SK-N-SH (cell line): ENCODE data around the gene XRN1. TPM values are rescaled to one million over a fixed set of nuclear protein-coding genes. Genes with fewer than 3 reads are reported as not detected.

ENCODE experiments used
- CTCF ChIA-PET: fragments of 300-600, 350-600 bp; formaldehyde crosslinking; extraction: SDS; loops from one replicate; lab custom pipeline; 2021; lab: Yijun Ruan, JAX
- POLR2A ChIA-PET: fragments of 350-600 bp; sonication (Branson Sonifier 250); formaldehyde crosslinking; extraction: SDS; loops from one replicate; lab custom pipeline; 2020; ENCODE audit warnings: antibody characterized with exemption, inconsistent platforms; lab: Yijun Ruan, JAX
- DNase-seq: peaks from one replicate; pipeline ENCODE4 v3.0.0; 2012
- H2AFZ ChIP-seq: fragments of 200-600 bp; sonication (generic); 2 replicates; pipeline ENCODE4 v1.8.1; 2016; ENCODE audit warnings: antibody characterized with exemption, mild to moderate bottlenecking, low read depth
- H3F3A ChIP-seq: fragments of 200-600 bp; sonication (generic); replicated peaks from 2 replicates; pipeline ENCODE3; 2016; ENCODE audit warnings: antibody characterized with exemption, mild to moderate bottlenecking; ENCODE audit not compliant: insufficient read depth
- H3K27ac ChIP-seq, 2 experiments: fragments of 200-500 bp in 1 of 2; fragments of 200-600 bp in 1 of 2; sonication (Bioruptor generic) in 1 of 2; sonication (generic), shearing (Covaris generic) in 1 of 2; 2 replicates each; pipeline versions ENCODE4 v1.5.1 to v1.6.1; 2014 to 2016; ENCODE audit warnings: low read depth in 2 of 2, inconsistent platforms in 1 of 2, low read length in 1 of 2, mild to moderate bottlenecking in 1 of 2, mixed read lengths in 1 of 2
- H3K27me3 ChIP-seq: fragments of 200-600 bp; sonication (generic), shearing (Covaris generic); 2 replicates; pipeline ENCODE4 v1.6.1; 2016; ENCODE audit warnings: mixed run types; ENCODE audit not compliant: insufficient read depth
- H3K36me3 ChIP-seq, 2 experiments: fragments of 200-500 bp in 1 of 2; fragments of 200-600 bp in 1 of 2; sonication (Bioruptor generic) in 1 of 2; sonication (generic) in 1 of 2; replicated peaks in 1 of 2; 2 replicates each; pipeline versions ENCODE3 to v1.5.1; 2014 to 2016; ENCODE audit warnings: low read length in 1 of 2, mild to moderate bottlenecking in 1 of 2; ENCODE audit not compliant: insufficient read depth in 2 of 2, control insufficient read depth in 1 of 2
- H3K4me1 ChIP-seq, 2 experiments: fragments of 200-500 bp in 1 of 2; fragments of 200-600 bp in 1 of 2; sonication (Bioruptor generic) in 1 of 2; sonication (generic), shearing (Covaris generic) in 1 of 2; 2 replicates each; pipeline versions ENCODE4 v1.5.1 to v1.6.1; 2014 to 2016; ENCODE audit warnings: low read depth in 1 of 2, low read length in 1 of 2, mixed run types in 1 of 2; ENCODE audit not compliant: insufficient read depth in 2 of 2, control insufficient read depth in 1 of 2
- H3K4me2 ChIP-seq: fragments of 200-600 bp; sonication (generic), shearing (Covaris generic); 2 replicates; pipeline ENCODE4 v1.6.1; 2017; ENCODE audit warnings: mixed run types
- H3K4me3 ChIP-seq, 2 experiments: fragments of 200-500 bp in 1 of 2; fragments of 200-600 bp in 1 of 2; sonication (Bioruptor generic) in 1 of 2; sonication (generic), shearing (Covaris generic) in 1 of 2; 2 replicates each; pipeline versions ENCODE4 v1.5.1 to v1.8.1; 2014 to 2016; ENCODE audit warnings: low read depth in 2 of 2, inconsistent platforms in 1 of 2, low read length in 1 of 2, mild to moderate bottlenecking in 1 of 2, mixed read lengths in 1 of 2, moderate library complexity in 1 of 2
- H3K79me2 ChIP-seq: fragments of 200-600 bp; sonication (generic); 2 replicates; pipeline ENCODE4 v1.8.1; 2017; ENCODE audit warnings: mild to moderate bottlenecking; ENCODE audit not compliant: insufficient read depth
- H3K9ac ChIP-seq: fragments of 200-600 bp; sonication (generic); 2 replicates; pipeline ENCODE4 v1.6.1; 2017; ENCODE audit warnings: mixed run types
- H3K9me2 ChIP-seq: fragments of 200-600 bp; sonication (generic); 2 replicates; pipeline ENCODE4 v1.6.1; 2017; ENCODE audit warnings: mixed run types
- H3K9me3 ChIP-seq: fragments of 200-600 bp; sonication (generic); 2 replicates; pipeline ENCODE4 v1.6.1; 2017; ENCODE audit warnings: mixed run types, mild to moderate bottlenecking, moderate library complexity
- H4K20me1 ChIP-seq: fragments of 200-600 bp; sonication (generic); 2 replicates; pipeline ENCODE4 v1.6.1; 2017; ENCODE audit warnings: mild to moderate bottlenecking, mixed run types; ENCODE audit not compliant: insufficient read depth
- CHD2 ChIP-seq: fragments of 150-350 bp; IDR thresholded peaks from 2 replicates; pipeline ENCODE4 v1.6.1; 2018; ENCODE audit warnings: low read length; ENCODE audit not compliant: partially characterized antibody
- CTCF ChIP-seq: fragments of 200-600 bp; sonication (generic); IDR thresholded peaks from 2 replicates; pipeline ENCODE4 v1.6.1; 2017; ENCODE audit warnings: antibody characterized with exemption, mild to moderate bottlenecking, moderate library complexity
- EZH2phosphoT487 ChIP-seq: fragments of 200-600 bp; sonication (generic); IDR thresholded peaks from 2 replicates; pipeline ENCODE4 v1.6.1; 2017; ENCODE audit warnings: low read depth, mixed run types, mild to moderate bottlenecking, antibody characterized with exemption, moderate library complexity, borderline replicate concordance
- FOSL2 ChIP-seq: IDR thresholded peaks from 2 replicates; pipeline ENCODE4 v1.4.0; 2012; ENCODE audit warnings: low read depth, mild to moderate bottlenecking, moderate library complexity, borderline replicate concordance
- GABPA ChIP-seq: IDR thresholded peaks from 2 replicates; pipeline ENCODE4 v1.4.0; 2012; ENCODE audit warnings: low read depth, mild to moderate bottlenecking
- JUND ChIP-seq: IDR thresholded peaks from 2 replicates; pipeline ENCODE4 v1.4.0; 2012
- MEF2A ChIP-seq: IDR thresholded peaks from 2 replicates; pipeline ENCODE4 v1.4.0; 2012; ENCODE audit warnings: low read depth, borderline replicate concordance
- NFIC ChIP-seq: IDR thresholded peaks from 2 replicates; pipeline ENCODE4 v1.4.0; 2012; ENCODE audit warnings: borderline replicate concordance
- PBX3 ChIP-seq: IDR thresholded peaks from 2 replicates; pipeline ENCODE4; 2012
- POLR2AphosphoS5 ChIP-seq: IDR thresholded peaks from 2 replicates; pipeline ENCODE4 v1.6.1; 2012; ENCODE audit warnings: low read depth, low read length
- RCOR1 ChIP-seq: fragments of 150-350 bp; IDR thresholded peaks from 2 replicates; pipeline ENCODE4 v1.6.1; 2017; ENCODE audit warnings: antibody characterized with exemption, low read length
- RFX5 ChIP-seq: IDR thresholded peaks from 2 replicates; pipeline ENCODE4 v1.6.1; 2012; ENCODE audit warnings: mild to moderate bottlenecking, improper control_type of control experiment, low read length
- RXRA ChIP-seq: IDR thresholded peaks from 2 replicates; pipeline ENCODE4 v1.4.0; 2012; ENCODE audit warnings: low read depth, mild to moderate bottlenecking, borderline replicate concordance
- SMC3 ChIP-seq: IDR thresholded peaks from 2 replicates; pipeline ENCODE4 v1.6.1; 2012; ENCODE audit warnings: low read depth, low read length, improper control_type of control experiment
- TAF1 ChIP-seq: IDR thresholded peaks from 2 replicates; pipeline ENCODE4 v1.6.1; 2012; ENCODE audit warnings: low read depth, mild to moderate bottlenecking, low read length, moderate library complexity, borderline replicate concordance
- WGBS: methylation state at CpG from one replicate; pipeline ENCODE4 v1.1.6; 2017; ENCODE audit warnings: low lambda C conversion rate; 5-methylcytosine and 5-hydroxymethylcytosine counted together
- polyA plus RNA-seq, 3 experiments: library from polyadenylated mRNA; depleted of rRNA; stranded (reverse); fragments of >200 nt; gene quantifications; 2 replicates each; pipeline ENCODE4 v1.2.3, GENCODE V29; 2012
- TF ChIP-seq, protein P1 (sequence below): fragments of 150-350 bp; IDR thresholded peaks from 2 replicates; pipeline ENCODE4 v1.6.1; 2016; ENCODE audit warnings: mild to moderate bottlenecking, low read depth, low read length
- TF ChIP-seq, protein P2 (sequence below): IDR thresholded peaks from 2 replicates; pipeline ENCODE4 v1.4.0; 2012; ENCODE audit warnings: low read depth, borderline replicate concordance
- TF ChIP-seq, protein P3 (sequence below): IDR thresholded peaks from 2 replicates; pipeline ENCODE4 v1.6.1; 2012; ENCODE audit warnings: mild to moderate bottlenecking, low read depth, low read length, moderate library complexity

Gene XRN1
- polyA plus RNA-seq, 1 of the 3 experiments (the other 2 are of a cell fraction): 2.7 TPM

DNA sequence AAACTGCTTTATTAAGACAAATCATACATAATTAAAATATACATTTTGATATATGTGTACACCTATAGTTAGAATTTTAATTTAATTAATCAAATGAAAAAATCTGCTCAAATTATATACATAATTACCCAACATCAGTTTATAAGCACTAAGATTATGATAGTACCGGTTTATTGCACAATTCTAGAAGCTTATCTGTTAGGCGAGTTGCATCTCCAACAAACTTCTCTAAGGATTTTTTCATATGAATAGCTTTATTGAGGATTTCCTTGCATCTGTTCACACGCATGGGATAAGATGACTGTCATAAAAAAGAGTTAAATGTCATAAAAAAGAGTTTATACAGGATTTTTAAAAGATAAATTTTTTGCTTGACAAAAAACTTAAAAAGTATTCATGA, 19.9 kb upstream of the XRN1 start:
- ChIA-PET CTCF (no interaction called here), POLR2A (no interaction called here)
- Histone ChIP-seq H3K4me2 (no peak overlapping the region), H3K4me3 (no peak overlapping the region), H3K9ac (no peak overlapping the region), H3K36me3 (peaks cover 6 to 47% of the 10 kb centered on the region in 2 experiments), H2AFZ (no peak overlapping the region), H3K27me3 (no peaks in the 10 kb centered on the region), H3K9me3 (no peaks in the 10 kb centered on the region), H3K4me1 (no peaks in the 10 kb centered on the region), H3K9me2 (no peaks in the 10 kb centered on the region), H3F3A (no peaks in the 10 kb centered on the region), H4K20me1 (no peaks in the 10 kb centered on the region), H3K27ac (no peak overlapping the region), H3K79me2 (no peaks in the 10 kb centered on the region)
- DNase-seq: no peak
- no peak for TF ChIP-seq RFX5
- no peak for TF ChIP-seq POLR2AphosphoS5
- no peak for TF ChIP-seq PBX3
- no peak for TF ChIP-seq EZH2phosphoT487
- no peak for TF ChIP-seq FOSL2
- no peak for TF ChIP-seq NFIC
- no peak for TF ChIP-seq JUND
- TF ChIP-seq RXRA: no peak
- no peak for TF ChIP-seq CTCF
- no peak for TF ChIP-seq GABPA
- no peak for TF ChIP-seq SMC3
- TF ChIP-seq TAF1: no peak
- no peak for TF ChIP-seq MEF2A
- TF ChIP-seq, protein P1, sequence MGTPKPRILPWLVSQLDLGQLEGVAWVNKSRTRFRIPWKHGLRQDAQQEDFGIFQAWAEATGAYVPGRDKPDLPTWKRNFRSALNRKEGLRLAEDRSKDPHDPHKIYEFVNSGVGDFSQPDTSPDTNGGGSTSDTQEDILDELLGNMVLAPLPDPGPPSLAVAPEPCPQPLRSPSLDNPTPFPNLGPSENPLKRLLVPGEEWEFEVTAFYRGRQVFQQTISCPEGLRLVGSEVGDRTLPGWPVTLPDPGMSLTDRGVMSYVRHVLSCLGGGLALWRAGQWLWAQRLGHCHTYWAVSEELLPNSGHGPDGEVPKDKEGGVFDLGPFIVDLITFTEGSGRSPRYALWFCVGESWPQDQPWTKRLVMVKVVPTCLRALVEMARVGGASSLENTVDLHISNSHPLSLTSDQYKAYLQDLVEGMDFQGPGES: no peak
- TF ChIP-seq, protein P2, sequence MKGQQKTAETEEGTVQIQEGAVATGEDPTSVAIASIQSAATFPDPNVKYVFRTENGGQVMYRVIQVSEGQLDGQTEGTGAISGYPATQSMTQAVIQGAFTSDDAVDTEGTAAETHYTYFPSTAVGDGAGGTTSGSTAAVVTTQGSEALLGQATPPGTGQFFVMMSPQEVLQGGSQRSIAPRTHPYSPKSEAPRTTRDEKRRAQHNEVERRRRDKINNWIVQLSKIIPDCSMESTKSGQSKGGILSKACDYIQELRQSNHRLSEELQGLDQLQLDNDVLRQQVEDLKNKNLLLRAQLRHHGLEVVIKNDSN: no peak
- no peak for TF ChIP-seq RCOR1
- TF ChIP-seq CHD2: no peak
- TF ChIP-seq, protein P3, sequence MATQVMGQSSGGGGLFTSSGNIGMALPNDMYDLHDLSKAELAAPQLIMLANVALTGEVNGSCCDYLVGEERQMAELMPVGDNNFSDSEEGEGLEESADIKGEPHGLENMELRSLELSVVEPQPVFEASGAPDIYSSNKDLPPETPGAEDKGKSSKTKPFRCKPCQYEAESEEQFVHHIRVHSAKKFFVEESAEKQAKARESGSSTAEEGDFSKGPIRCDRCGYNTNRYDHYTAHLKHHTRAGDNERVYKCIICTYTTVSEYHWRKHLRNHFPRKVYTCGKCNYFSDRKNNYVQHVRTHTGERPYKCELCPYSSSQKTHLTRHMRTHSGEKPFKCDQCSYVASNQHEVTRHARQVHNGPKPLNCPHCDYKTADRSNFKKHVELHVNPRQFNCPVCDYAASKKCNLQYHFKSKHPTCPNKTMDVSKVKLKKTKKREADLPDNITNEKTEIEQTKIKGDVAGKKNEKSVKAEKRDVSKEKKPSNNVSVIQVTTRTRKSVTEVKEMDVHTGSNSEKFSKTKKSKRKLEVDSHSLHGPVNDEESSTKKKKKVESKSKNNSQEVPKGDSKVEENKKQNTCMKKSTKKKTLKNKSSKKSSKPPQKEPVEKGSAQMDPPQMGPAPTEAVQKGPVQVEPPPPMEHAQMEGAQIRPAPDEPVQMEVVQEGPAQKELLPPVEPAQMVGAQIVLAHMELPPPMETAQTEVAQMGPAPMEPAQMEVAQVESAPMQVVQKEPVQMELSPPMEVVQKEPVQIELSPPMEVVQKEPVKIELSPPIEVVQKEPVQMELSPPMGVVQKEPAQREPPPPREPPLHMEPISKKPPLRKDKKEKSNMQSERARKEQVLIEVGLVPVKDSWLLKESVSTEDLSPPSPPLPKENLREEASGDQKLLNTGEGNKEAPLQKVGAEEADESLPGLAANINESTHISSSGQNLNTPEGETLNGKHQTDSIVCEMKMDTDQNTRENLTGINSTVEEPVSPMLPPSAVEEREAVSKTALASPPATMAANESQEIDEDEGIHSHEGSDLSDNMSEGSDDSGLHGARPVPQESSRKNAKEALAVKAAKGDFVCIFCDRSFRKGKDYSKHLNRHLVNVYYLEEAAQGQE: no peak
- WGBS: 95% methylated on average over 3 of the region's 3 CpGs
